Endodermal cell (in vitro differentiated cells): Measurements from ENCODE around the gene HTR5A. TPM values are rescaled to one million over a fixed set of nuclear protein-coding genes. Genes with fewer than 3 reads are reported as not detected.

Source experiments
- DNase-seq: peaks from one replicate; pipeline ENCODE4 v3.0.0-alpha.2; 2017
- H3K27ac ChIP-seq: 2 replicates; pipeline ENCODE4 v1.5.1; 2013; ENCODE audit warnings: mild to moderate bottlenecking, low read depth, low read length, moderate library complexity
- H3K27me3 ChIP-seq: 2 replicates; pipeline ENCODE4 v1.6.1; 2013; ENCODE audit warnings: mild to moderate bottlenecking, low read length, moderate library complexity; ENCODE audit not compliant: insufficient read depth, control insufficient read depth, poor library complexity, severe bottlenecking
- H3K36me3 ChIP-seq: 2 replicates; pipeline ENCODE4 v1.7.0; 2013; ENCODE audit warnings: mild to moderate bottlenecking, low read length, moderate library complexity; ENCODE audit not compliant: control insufficient read depth, insufficient read depth
- H3K4me1 ChIP-seq: one replicate; pipeline ENCODE4 v1.7.0; 2013; ENCODE audit warnings: low read length; ENCODE audit not compliant: control insufficient read depth, insufficient read depth
- H3K4me3 ChIP-seq: 2 replicates; pipeline ENCODE4 v1.5.1; 2013; ENCODE audit warnings: mild to moderate bottlenecking, low read length, moderate library complexity
- H3K9ac ChIP-seq: 2 replicates; pipeline ENCODE4 v1.6.1; 2013; ENCODE audit warnings: mild to moderate bottlenecking, low read length, moderate library complexity; ENCODE audit not compliant: poor library complexity, severe bottlenecking; ENCODE audit errors: extremely low read depth
- H3K9me3 ChIP-seq: 2 replicates; pipeline ENCODE4 v1.6.1; 2013; ENCODE audit warnings: mild to moderate bottlenecking, low read length, moderate library complexity; ENCODE audit not compliant: control insufficient read depth
- H3K27ac Mint-ChIP-seq: 2 replicates; pipeline ENCODE4 v1.8.0; 2020; ENCODE audit warnings: mixed read lengths
- H3K27me3 Mint-ChIP-seq: 2 replicates; pipeline ENCODE4 v1.8.0; 2021; ENCODE audit warnings: mild to moderate bottlenecking, mixed read lengths; ENCODE audit not compliant: insufficient read depth
- H3K36me3 Mint-ChIP-seq: 2 replicates; pipeline ENCODE4 v1.8.0; 2020; ENCODE audit warnings: low read depth, mixed read lengths
- H3K4me1 Mint-ChIP-seq: 2 replicates; pipeline ENCODE4 v1.8.0; 2020; ENCODE audit warnings: mixed read lengths
- H3K4me3 Mint-ChIP-seq: 2 replicates; pipeline ENCODE4 v1.8.0; 2020; ENCODE audit warnings: mild to moderate bottlenecking, moderate library complexity, mixed read lengths
- H3K9me3 Mint-ChIP-seq: 2 replicates; pipeline ENCODE4 v1.8.0; 2020; ENCODE audit warnings: mild to moderate bottlenecking, mixed read lengths
- WGBS, 2 experiments: methylation state at CpG; one replicate each; pipeline versions ENCODE4 v1.1.5 to v1.1.7; 2013; ENCODE audit warnings: missing lambda C conversion rate in 2 of 2, mixed read lengths in 1 of 2; ENCODE audit not compliant: insufficient coverage in 1 of 2, insufficient read length in 1 of 2; 5-methylcytosine and 5-hydroxymethylcytosine counted together
- total RNA-seq, 2 donors: library from RNA; stranded (reverse); fragmentation: NEBNext Ultra II Directional in 1 of 2; extraction: Animal tissue kit (Norgen Biotek cat#: 25700) in 1 of 2; gene quantifications; 2 replicates in 1 of 2; 3 replicates in 1 of 2; pipeline ENCODE4 v1.2.1, GENCODE V29; 2021
- TF ChIP-seq, protein P1 (sequence below): fragments of 200-600 bp; sonication (generic); conservative IDR thresholded peaks from 2 replicates; pipeline ENCODE4 v1.5.0; 2021; ENCODE audit warnings: antibody characterized with exemption, mild to moderate bottlenecking

HTR5A gene
- total RNA-seq, 2 donors from 2014 or later = 0.11 to 0.46 TPM

DNA sequence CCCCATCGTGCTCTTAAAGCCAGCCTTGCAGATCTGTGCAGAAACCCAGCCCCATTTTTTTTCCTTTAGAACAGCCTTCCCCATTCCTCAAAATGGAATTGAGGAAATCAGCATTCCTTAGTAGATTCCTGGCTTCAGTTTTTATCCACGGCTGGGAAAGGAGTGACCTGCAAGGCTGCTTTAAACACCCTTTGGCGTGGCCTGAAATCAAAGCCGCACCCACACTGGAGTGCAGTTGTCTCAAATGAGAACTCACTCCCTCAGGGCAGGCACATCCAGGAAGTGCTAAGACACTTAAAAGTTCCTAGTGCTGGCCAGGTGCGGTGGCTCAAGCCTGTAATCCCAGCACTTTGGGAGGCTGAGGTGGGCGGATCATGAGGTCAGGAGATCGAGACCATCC, 34.8 kb downstream of the HTR5A start:
- Mint-ChIP-seq H3K27ac (no peak overlapping the region), H3K4me3 (no peak overlapping the region)
- 94 to 100% methylated on average over 2 to 6 of the region's 7 CpGs for WGBS, 2 experiments

GRCh38 chr7:155106356-155106755, 36.2 kb downstream of the HTR5A start:
- Histone ChIP-seq H3K9ac (no peak overlapping the region), H3K36me3 (no peaks in the 10 kb centered on the region), H3K4me1 (peaks cover 23% of the 10 kb centered on the region), H3K27ac (no peak overlapping the region), H3K4me3 (no peak overlapping the region), H3K27me3 (no peaks in the 10 kb centered on the region), H3K9me3 (no peaks in the 10 kb centered on the region)
- H3K4me3 Mint-ChIP-seq = no peak overlapping the region
- TF ChIP-seq, protein P1, sequence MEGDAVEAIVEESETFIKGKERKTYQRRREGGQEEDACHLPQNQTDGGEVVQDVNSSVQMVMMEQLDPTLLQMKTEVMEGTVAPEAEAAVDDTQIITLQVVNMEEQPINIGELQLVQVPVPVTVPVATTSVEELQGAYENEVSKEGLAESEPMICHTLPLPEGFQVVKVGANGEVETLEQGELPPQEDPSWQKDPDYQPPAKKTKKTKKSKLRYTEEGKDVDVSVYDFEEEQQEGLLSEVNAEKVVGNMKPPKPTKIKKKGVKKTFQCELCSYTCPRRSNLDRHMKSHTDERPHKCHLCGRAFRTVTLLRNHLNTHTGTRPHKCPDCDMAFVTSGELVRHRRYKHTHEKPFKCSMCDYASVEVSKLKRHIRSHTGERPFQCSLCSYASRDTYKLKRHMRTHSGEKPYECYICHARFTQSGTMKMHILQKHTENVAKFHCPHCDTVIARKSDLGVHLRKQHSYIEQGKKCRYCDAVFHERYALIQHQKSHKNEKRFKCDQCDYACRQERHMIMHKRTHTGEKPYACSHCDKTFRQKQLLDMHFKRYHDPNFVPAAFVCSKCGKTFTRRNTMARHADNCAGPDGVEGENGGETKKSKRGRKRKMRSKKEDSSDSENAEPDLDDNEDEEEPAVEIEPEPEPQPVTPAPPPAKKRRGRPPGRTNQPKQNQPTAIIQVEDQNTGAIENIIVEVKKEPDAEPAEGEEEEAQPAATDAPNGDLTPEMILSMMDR = no peak
- H3K27me3 Mint-ChIP-seq = peaks cover 3% of the 10 kb centered on the region
- WGBS, 2 experiments = 87 to 89% methylated on average over 4 to 5 of the region's 5 CpGs
- H3K4me1 Mint-ChIP-seq = peaks cover 39% of the 10 kb centered on the region
- DNase-seq = no peak
- no peak overlapping the region for H3K27ac Mint-ChIP-seq
- no peaks in the 10 kb centered on the region for H3K9me3 Mint-ChIP-seq
- H3K36me3 Mint-ChIP-seq = no peaks in the 10 kb centered on the region

More for the DNA sequence above, 34.8 kb downstream of the HTR5A start:
- H3K27me3 Mint-ChIP-seq = peaks cover 3% of the 10 kb centered on the region
- H3K9me3 Mint-ChIP-seq = no peaks in the 10 kb centered on the region
- TF ChIP-seq, protein P1 = no peak
- H3K27me3 ChIP-seq = no peaks in the 10 kb centered on the region
- H3K4me1 ChIP-seq = peaks cover 18% of the 10 kb centered on the region
- H3K9me3 ChIP-seq = no peaks in the 10 kb centered on the region
- no peak overlapping the region for H3K9ac ChIP-seq
- no peak for DNase-seq
- H3K27ac ChIP-seq = no peak overlapping the region
- H3K36me3 ChIP-seq = no peaks in the 10 kb centered on the region
- H3K36me3 Mint-ChIP-seq = no peaks in the 10 kb centered on the region
- no peak overlapping the region for H3K4me3 ChIP-seq
- H3K4me1 Mint-ChIP-seq = peaks cover 33% of the 10 kb centered on the region

DNA sequence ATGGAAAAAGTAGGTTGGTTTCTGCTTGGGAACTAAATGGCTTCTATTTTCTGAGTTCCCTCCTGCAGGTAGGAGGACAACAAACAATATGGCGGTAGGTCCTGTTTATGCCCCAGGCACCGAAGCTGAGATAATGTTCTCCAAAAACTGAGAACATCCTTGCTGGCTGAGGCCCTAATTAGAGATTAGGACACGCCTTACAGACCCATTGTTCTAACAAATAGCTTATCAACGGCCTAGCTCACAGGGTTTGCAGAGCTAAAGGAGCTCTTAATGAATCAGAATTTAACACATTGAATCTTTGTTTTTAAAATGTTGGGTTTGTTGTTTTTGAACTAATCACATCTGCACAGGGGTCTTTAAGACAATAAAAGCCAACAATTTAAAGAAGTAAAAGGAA, 37.0 kb downstream of the HTR5A start:
- TF ChIP-seq, protein P1 = no peak
- DNase-seq = no peak
- H3K4me1 Mint-ChIP-seq = peaks cover 41% of the 10 kb centered on the region
- peaks cover 3% of the 10 kb centered on the region for H3K27me3 Mint-ChIP-seq
- H3K27ac ChIP-seq = no peak overlapping the region
- H3K9ac ChIP-seq = no peak overlapping the region
- H3K27me3 ChIP-seq = no peaks in the 10 kb centered on the region
- H3K4me1 ChIP-seq = peaks cover 23% of the 10 kb centered on the region
- no peaks in the 10 kb centered on the region for H3K9me3 Mint-ChIP-seq
- H3K4me3 ChIP-seq = peak overlapping the region; percentile 63
- 43 to 78% methylated on average over 3 to 4 of the region's 4 CpGs for WGBS, 2 experiments
- H3K9me3 ChIP-seq = no peaks in the 10 kb centered on the region
- H3K36me3 ChIP-seq = no peaks in the 10 kb centered on the region
- peak overlapping the region; percentile 94 for H3K27ac Mint-ChIP-seq
- peak overlapping the region; percentile 1 for H3K4me3 Mint-ChIP-seq
- H3K36me3 Mint-ChIP-seq = no peaks in the 10 kb centered on the region
